Stimulated activated CD4-positive, alpha-beta T cell treated with anti-CD3 and anti-CD28 coated beads, Interleukin-4, amount 100 ng/mL, for 48 hours (primary cell): ENCODE data around the gene PWP2.
"Not testable (repeated sequence)": the region's sequence is repeated elsewhere in the genome, so short reads cannot be mapped to it uniquely, and the experiment has no call there.

Source experiments
- DNase-seq, 2 donors: peaks; one replicate each; pipeline ENCODE4 v3.0.0-alpha.2; 2020; ENCODE audit warnings: low read depth in 2 of 2

PWP2 gene

GRCh38 chr21:44163167-44163653 lies 56.0 kb downstream of the PWP2 start:
- DNase-seq: not testable (repeated sequence)

- DNase-seq: not testable (repeated sequence)
Measured at GRCh38 chr21:44165933-44166332, 58.7 kb downstream of the PWP2 start.

- DNase-seq: not testable (repeated sequence)
Measured at GRCh38 chr21:44167527-44167926, 60.3 kb downstream of the PWP2 start.

GRCh38 chr21:44170326-44170725 lies 63.1 kb downstream of the PWP2 start:
- DNase-seq: not testable (repeated sequence)

- DNase-seq: not testable (repeated sequence)
Measured at GRCh38 chr21:44170863-44171262, 63.7 kb downstream of the PWP2 start.

- not testable (repeated sequence) for DNase-seq
Measured at GRCh38 chr21:44171962-44172572, 64.9 kb downstream of the PWP2 start.

GRCh38 chr21:44172741-44173140 lies 65.5 kb downstream of the PWP2 start:
- not testable (repeated sequence) for DNase-seq

- DNase-seq: not testable (repeated sequence)
Measured at GRCh38 chr21:44175189-44175588, 68.0 kb downstream of the PWP2 start.

- DNase-seq: not testable (repeated sequence)
Measured at GRCh38 chr21:44176127-44176526, 68.9 kb downstream of the PWP2 start.
